GM18502 (cell line): ENCODE data around the gene ZNF516.

Experiments used
- ATAC-seq: cut with Tn5 transposase; IDR thresholded peaks from one replicate; pipeline ENCODE4 v1.9.1; 2021; ENCODE audit warnings: mild to moderate bottlenecking; ENCODE audit not compliant: unreplicated experiment, poor library complexity

The ZNF516 gene

DNA sequence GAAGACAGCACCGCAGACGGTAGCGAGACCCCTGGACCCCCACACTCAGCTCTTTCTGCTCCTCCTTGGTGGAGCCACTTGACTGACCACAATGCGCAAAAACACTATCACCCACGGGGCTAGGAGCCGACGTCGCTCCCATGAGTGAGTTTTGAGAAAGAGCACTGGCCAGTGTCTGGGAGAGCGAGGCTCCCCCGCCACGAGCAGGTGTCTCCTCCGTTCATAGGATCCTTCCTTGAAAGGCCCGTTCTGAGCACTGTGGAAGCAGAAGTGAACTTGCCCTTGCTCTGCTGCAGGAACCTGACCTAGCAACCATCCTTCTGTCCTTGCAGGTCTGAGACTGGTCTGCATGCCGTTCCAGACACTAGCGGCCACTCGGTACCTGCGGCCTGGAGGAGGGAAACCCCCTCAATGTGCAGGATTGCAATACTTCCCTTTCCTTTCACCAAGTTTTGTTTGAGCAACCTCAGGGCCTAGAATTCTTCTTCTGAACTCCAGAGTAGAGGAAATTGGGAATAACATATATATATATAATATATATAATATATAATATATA lies 12.9 kb upstream of the ZNF516 start:
- ATAC-seq = no peak

DNA sequence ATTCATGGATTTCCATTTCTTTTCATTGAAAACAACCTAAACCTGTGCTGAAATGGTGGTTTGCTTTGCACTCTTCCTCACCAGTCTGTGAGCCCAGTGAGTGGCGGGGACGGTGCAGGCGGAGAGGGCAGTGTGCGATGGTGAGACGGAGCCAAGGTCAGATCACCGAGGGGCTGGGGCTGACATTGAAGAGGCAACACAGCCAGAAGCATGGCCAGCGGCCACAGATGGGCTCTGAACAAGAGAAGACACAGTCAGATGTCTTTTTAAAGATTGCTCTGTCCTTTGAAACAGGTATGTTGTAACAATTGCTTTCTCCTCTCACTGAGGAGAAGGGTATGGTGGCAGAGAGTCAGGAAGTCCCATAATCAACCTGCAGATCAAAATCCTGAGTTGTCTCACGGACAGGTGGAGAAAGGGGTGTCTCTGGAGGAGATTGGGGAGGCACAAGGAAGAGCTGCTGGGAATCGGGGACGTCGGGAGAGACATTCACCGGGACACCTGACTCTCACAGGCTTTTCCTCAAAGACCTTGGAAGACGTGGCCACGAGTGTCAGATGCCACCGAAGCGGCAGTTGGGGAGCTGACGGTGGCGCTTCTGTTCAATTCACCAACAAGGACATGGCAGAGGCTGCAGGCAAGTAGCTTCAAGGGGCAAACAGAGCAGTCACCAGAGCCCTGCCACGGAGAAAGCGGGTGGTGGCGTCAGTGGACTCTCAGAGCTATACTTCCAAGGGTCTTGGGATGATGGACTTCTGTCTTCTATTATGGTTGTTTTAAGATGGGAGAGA lies 12.1 kb upstream of the ZNF516 start:
- ATAC-seq = no peak

DNA sequence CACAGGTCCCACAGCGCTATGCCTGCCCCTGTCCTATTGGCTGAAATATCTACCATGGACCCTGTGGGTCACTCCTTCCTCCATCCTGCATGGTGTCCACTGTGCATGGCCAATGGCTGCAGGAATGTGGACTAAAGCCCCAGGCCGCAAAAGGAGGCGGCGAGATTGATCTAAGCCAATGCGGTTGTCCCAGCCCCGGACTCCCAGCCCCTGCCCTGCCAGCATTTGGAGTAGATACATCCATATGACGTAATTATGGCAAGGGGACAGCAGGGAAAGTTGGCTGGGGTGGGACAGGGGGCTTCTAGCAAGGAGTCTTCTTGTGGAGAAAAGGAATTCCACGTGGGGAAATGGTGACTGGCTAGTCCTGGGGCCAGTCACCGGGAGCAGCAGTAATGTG lies 11.4 kb upstream of the ZNF516 start:
- no peak for ATAC-seq

DNA sequence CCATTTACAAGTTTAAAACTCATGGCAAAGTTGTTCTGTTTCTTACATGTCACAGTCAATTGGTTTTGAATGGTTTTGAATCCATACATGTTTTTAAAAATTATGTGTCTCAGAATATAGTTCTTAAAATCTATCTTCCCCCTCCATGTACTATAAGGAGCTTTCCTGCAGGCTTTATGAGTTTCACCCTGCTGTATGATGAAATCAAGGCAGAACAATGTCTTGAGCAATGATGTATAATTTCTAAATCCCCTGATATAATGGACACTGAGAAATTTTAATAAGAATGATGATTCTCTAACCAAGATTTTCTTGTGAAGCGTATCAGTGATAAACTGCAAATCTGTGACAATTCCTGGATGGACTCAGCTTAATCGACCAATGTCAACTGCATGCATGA lies 10.6 kb upstream of the ZNF516 start:
- no peak for ATAC-seq

DNA sequence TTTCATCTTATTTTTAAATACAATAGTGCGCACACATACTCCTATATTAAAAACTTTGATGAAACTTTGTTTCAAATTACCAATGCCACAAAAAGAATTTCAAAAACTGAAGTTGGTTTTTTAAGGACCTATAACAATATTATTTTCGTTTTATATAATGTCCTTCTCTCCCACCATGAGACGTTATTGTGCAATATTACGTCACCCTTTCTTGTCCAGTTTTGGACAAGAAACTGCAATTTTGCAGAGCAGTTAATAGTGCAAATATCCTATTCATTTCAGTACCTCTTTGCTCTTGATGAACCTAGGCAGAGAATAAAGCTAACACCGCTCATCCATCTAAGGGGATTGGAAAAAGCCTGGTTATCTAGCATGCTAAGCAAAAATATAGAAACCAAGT lies 9.7 kb upstream of the ZNF516 start:
- no peak for ATAC-seq

DNA sequence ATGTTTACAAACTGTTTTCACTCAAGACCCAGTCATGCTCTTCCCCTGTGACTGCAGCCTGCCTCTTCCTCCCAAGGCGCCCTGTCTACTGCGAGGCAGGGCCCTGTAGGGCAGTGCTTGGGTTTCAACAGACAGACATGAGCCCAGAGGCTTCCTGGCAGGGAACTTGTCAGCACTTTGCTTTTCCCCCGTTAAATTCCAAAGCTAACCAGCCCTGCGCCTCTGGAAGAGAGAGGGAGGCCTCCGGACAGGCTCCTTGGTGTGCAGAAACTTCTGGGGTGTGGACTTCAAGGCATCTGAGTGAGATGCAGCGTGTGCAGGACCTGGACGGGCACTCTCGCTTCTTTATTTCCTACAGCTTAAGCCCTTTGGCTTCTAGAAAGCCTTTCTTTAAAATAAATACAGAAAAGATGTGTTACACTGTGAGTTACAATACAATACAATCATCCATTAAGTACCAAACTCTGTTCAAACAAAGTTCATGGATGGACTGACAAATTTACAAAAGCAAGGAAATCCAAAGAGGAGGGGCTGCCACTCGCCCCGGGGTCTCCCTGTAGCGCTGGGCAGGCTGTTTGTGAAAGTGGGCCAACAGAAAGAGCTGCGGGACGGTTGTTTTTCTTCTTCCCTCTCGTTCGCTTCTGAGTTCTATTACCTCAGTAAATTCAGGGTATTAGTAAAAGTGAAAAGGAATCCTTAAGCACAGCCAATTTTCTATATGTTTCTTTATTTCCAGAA lies 8.8 kb upstream of the ZNF516 start:
- ATAC-seq = no peak

DNA sequence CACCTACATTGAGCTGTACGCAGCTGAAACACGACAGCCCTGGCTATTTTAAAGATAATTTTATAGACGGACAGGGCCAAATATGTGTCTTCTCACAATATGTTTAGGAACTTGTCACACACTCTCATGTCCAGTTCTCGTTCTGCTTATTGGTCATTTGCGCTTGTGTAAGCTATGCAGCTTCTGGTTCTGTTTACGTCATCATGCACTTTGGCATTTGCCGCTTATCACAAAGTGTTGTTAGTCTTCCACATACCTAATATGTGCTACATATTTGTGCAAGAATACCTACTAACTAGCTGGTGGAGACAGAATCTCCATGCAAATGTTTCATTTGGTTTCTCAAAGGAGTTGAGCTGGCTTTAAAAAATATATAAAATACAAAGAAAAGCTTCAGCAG lies 7.5 kb upstream of the ZNF516 start:
- ATAC-seq = no peak

DNA sequence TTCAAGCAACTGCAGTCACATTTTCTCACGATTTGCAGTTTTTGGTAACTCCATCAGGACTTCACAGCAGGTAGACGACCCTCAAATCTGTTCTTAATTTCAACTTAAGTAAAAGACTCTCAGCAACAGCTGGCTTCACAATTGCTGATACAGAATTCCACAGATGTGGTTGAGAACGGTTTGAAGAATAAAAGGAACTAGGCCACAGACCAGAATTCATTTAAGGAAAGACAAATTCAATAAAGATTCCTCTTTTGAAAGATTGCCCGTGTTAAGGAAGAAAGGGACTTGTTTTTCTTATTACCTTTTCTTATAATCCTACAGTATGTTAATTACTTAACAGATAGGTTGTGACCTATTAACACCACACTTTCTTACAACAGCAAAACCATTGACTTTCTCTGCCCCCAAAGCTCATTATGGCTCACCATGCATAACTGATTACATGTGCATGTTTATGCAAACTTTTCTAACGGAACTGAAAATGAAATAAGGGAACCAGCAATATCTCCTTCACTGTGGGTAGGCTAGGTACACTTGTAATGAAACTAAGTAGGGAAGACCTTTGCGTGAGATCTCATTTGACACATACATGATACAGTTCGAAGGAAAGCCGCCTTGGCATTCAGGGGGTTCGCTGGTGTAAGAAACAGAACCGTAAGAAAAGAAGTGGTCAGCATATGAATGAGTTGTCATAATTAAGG lies 4.7 kb upstream of the ZNF516 start:
- ATAC-seq = peak; percentile 90

DNA sequence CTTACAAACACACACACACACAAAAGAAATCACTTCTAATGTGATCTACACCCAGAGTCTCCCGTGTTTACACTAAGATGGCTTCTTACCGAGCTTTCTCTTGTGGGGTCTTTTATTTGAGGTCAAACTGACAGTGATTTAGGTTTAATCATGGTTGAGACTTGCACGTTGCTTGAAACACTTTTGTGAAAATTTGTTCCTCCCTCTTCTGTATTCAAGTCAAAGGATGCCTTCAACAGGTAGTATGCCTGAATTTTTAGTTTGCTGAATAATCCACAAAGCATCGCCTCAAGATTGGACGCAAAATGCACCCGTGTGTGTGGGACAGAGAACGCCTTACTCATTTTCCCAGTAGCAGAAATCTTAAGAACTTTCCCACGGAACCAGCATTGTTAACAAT lies 4.0 kb upstream of the ZNF516 start:
- no peak for ATAC-seq

DNA sequence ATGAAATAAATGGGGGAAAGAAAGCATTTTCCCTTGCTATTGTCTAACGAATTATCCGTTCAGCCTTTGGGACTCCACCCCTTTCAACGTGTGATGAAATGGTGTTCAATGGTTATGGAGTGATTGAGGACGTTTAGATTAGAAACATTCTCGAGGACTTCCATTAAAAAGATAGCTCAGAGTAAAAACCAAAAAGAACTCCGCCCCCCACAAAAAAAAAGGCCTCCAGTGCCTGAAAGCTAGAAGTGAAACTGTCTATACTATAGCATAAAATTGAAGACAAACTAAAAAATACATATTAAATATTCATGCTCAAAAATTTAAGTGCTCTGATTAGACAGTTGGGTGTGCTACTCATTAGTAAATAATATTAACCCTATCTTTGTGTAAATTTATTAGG lies 3.0 kb upstream of the ZNF516 start:
- no peak for ATAC-seq

DNA sequence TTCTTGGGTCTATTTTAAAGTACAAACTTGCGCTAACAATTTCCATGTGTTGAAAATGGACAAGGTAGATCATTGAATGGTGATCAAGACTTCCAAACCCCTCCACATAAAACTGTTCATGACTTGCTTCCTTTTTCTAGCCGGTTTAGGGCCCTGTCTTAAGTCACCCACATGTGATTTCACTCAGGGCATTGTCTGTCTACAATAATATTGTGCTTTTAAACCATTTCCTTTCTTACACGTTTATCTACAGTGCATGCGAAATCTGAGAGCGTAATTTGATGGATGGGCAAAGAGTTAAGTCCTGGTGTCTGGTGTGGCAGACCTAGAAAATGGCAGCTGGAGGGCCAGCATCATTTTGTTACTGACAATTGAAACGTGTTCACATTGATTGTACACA lies 2.0 kb upstream of the ZNF516 start:
- ATAC-seq = no peak

DNA sequence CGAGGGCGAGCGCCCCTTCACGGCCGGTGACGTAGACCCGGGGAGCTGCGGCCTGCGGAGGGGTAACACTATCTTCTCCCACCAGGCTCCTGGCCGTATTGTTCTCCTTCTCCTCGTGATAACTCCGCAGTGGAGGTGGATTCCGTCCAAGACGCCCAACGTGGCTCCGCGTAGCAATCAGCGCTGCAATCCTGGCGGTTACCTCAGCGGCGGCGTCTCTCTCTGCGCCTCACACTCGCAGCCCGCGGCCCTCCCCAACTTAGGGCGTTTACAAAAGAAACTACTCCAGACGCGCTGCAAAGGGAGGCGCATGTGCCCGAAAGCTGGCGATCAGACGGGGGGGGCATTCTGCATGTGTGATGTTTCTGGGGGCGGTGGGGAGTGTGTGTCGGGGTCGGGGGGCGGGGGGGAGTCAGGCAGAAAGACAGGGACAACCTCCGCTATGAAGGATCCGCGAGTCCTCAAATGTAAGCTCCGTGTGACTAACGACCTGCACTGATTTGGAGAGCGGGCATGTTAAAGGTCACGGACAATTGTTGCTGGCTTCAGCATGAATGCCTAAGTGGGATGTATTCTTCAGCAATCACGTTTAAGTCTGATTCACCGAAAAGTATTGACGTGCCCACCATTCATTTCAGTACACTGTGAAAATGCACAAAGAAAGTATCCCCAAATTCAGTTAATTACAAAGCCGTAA lies 1.3 kb upstream of the ZNF516 start:
- ATAC-seq = no peak

DNA sequence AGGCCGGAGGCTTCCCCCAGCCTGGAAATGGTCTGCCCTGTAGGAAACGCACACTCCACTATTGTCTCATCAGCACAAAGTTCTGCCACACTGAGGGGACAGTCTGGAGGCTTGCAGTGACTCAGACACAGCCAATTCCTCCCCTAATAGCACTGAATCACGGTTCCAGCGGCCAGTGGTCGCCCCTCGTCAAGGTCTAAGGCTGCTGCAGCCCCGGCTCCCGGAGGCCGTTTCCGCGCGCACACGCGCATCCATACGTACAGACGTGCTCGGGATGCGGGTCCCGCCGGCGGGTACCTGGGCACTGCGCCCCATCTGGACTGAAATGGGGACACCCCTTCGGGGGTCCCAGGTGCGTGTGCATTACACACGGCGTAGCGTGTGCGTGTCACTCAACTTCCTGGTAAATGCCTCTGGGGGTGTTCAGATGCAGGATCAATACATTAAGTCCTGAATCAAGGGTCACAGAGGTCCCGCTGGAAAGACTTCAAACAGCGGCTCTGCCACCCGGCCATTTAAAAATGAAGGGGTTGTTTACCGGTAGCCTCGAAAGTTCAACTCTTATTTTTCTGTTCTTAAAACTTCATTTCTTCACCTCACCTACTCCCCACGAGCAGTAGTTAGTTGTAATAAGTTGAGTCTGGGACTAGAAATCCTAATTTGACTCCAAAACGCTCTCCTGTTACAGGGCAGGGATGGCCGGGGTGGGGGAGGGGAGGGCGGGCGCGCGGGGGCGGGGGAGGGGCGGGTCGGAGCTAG lies 572 bp upstream of the ZNF516 start:
- peak; percentile 23 for ATAC-seq

DNA sequence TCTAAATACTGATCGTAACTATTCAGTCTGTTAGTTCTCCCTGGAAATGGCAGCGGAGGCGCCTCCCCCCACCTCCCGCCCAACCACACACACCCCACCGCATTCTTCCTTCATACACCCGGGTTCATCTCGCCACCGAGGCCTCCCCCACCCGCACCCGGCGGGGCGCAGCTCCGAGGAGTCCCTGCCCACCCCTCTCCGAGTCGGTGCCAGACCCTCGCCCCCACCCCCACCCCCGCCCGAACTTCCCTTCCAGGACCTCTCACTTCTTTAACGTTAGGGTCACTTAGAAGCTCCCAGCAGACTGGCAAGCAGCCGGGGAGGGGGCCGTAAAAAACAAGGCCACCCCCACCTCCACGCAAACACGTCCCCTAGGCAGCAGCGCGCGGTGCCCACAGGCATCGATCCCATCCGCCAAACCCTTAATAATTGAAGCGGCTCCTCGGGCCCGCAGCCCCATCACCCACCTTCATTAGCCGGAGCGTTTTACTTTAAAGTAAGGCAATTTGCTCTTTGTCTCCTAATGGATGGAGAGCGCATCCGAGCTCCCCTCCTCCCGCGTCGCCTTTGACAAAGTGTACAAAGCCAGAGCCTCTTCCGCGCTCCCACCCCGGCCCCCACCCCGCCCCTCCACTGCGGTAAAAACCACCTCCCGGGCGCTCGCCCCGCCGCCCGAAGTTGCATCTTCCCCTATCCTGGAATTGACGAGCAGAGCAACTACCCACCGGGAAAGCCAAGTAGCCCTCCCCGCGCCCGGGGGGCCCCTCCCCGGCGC lies 624 bp downstream of the ZNF516 start:
- no peak for ATAC-seq

DNA sequence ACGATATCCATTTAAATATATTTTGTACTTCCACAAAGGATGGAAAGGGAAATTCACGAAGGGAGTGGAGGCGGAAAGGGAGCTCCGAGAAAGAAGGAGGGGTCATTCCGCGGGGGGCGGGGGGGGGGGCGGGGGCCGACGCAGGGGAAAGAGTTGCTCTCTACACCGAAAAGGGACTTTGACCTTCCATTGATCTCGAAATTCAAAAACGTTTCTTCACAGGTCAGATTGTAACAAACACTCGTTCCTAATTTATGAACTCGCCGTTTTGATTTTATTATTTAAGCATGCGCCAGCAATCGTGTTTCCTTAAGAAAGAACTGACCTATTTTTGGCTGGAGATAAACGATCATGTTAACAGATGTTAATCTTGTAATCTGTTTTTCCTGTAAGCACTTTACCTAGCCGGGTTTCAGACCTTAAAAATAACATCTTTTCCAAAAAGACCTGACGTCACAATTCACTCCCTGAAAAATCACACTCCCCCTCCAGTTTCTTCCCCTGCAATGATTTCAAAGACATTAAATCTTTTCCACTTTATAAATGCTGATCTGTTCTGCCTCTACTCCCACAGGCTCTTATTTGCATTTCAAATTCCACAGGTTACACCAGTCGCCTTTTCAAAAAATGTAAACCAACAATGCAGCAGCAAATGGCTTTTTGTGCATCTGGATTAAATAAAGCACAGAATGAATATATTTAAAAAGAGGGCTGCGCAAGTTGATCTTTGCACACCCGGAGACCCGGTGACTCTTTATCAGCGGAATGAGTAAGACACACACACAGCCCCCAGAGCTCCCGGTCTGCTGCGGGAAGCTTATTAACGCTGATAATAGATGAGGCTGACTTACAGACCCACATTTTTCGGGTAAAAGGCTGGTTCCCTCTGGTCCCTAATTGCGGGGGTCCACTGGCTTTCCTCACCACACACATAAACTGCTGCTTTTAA lies 1.6 kb downstream of the ZNF516 start:
- ATAC-seq = peak; percentile 23

DNA sequence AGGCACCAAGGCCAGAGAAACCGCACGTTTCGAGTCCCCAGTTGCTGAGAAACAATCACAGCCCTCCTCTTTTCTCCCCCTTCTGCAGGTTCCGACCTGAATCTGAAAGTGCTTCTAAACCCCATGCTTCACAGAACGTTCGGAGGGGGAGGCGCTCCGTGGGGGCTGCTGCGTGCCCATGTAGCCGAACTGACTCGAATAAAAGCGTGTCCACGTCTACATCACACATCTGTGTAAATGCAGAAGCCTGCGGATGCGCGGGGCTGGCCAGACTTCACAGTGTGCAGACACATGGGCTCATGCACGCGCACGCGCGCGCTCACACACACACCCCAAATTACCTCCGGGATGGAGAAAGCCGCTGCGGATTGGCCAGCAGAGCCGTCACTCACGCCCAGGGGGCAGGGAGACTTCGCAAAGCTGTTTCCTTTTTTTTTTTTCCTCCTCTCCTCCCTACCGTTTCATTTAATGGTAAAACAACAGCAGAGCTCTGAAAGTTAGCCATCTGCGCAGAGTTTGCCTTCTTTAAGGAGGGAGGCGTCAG lies 2.3 kb downstream of the ZNF516 start:
- peak; percentile 69 for ATAC-seq

DNA sequence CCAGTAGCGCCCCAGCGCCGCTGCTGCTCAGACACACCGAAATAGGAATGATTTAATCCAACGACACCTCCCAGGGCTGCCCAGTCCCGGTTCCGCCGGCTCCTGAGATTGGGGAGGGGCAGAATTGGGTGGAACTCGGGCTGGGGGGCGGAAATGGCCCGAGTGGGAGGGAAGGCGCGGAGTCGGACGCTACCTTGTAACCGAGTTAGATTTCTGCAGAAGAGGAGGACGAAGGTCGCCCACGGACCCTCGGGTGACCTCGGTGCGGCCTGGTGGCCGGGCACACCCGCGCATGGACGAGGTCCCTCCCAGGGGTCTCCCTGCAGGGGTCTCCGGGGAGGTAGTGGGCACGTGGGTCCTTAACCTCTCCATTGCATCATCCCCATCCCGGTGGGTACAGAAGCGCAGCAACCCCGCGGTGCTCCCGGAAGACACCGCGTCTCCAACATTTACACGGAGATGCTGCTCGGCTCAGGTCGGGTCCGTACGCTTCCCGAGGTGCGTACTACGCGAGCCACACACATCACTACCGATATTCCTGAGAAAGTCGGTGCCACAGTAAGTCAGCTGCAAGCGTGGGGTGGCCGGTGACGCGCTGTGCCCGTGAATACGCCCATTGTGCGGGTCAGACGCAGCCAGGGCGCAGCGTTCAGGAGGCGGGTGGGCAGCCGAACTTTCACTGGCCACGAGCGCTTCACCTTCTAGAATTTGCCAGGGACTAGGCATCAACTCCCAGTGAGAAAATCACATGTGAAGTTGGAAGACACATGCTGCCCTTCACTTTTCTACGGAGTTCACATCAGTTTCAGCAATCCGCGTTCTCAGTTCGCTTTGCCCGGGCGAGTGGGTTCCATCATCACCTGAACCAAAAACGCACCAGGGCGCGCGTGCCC lies 3.0 kb downstream of the ZNF516 start:
- ATAC-seq = no peak
